Lower lobe of right lung (tissue), 2 donors: ENCODE data around the gene GRM5. TPM values are rescaled to one million over a fixed set of nuclear protein-coding genes. Genes with fewer than 3 reads are reported as not detected.

Experiments
- ATAC-seq, 2 donors: fragments of 200-7000 bp; cut with Tn5 transposase; one replicate each; pipeline ENCODE4 v1.9.1; 2020 to 2022; ENCODE audit warnings: mild to moderate bottlenecking in 2 of 2, moderate library complexity in 2 of 2
- DNase-seq: peaks from one replicate; pipeline ENCODE4 v3.0.0-alpha.2; 2020
- H3K27ac ChIP-seq: fragments of 200-600 bp; one replicate; pipeline ENCODE4 v1.8.0; 2022
- H3K27me3 ChIP-seq: fragments of 200-600 bp; one replicate; pipeline ENCODE4 v1.8.0; 2022; ENCODE audit warnings: low read depth
- H3K36me3 ChIP-seq: fragments of 200-600 bp; one replicate; pipeline ENCODE4 v1.8.0; 2022; ENCODE audit warnings: mild to moderate bottlenecking
- H3K4me1 ChIP-seq: fragments of 200-600 bp; one replicate; pipeline ENCODE4 v1.8.0; 2022
- H3K4me3 ChIP-seq: fragments of 200-600 bp; one replicate; pipeline ENCODE4 v1.8.0; 2022; ENCODE audit warnings: mild to moderate bottlenecking
- H3K9me3 ChIP-seq: fragments of 200-600 bp; one replicate; pipeline ENCODE4 v1.8.0; 2022
- CTCF ChIP-seq: fragments of 200-600 bp; IDR thresholded peaks from one replicate; pipeline ENCODE4 v1.8.0; 2022; ENCODE audit warnings: antibody characterized with exemption, mild to moderate bottlenecking
- intact Hi-C: fragments of 100-400 bp; cut with DNase I; formaldehyde crosslinking; loops from one replicate; pipeline ENCODE4 v1.11.0; 2022
- total RNA-seq: library from RNA; stranded (reverse); fragmentation: NEBNext Ultra II Directional; extraction: Animal tissue kit (Norgen Biotek cat#: 25700); gene quantifications from one replicate; pipeline ENCODE4 v1.2.1, GENCODE V29; 2021
- donor health status: DM: no; HTN: yes; CAD: no; lungs with severe emphysema.

GRM5 gene
- total RNA-seq, 1 donor from 2014 or later, result 0.21 TPM

GRCh38 chr11:88522624-88523385 is 543.0 kb downstream of the GRM5 start:
- DNase-seq, result no peak
- no peaks in the 10 kb centered on the region for H3K36me3 ChIP-seq
- no peak overlapping the region for H3K4me3 ChIP-seq
- no peak for ATAC-seq
- H3K27me3 ChIP-seq, result no peaks in the 10 kb centered on the region
- TF ChIP-seq CTCF, result no peak
- no peaks in the 10 kb centered on the region for H3K4me1 ChIP-seq
- no peaks in the 10 kb centered on the region for H3K9me3 ChIP-seq
- H3K27ac ChIP-seq, result no peak overlapping the region
- intact Hi-C loops, result no loop called here

GRCh38 chr11:88521799-88522201 is 544.0 kb downstream of the GRM5 start:
- no peaks in the 10 kb centered on the region for H3K27me3 ChIP-seq
- no peak for DNase-seq
- ATAC-seq, result no peak
- H3K9me3 ChIP-seq, result no peaks in the 10 kb centered on the region
- H3K4me3 ChIP-seq, result no peak overlapping the region
- H3K4me1 ChIP-seq, result no peaks in the 10 kb centered on the region
- TF ChIP-seq CTCF, result no peak
- H3K36me3 ChIP-seq, result no peaks in the 10 kb centered on the region
- intact Hi-C loops, result no loop called here
- H3K27ac ChIP-seq, result no peak overlapping the region

- Histone ChIP-seq H3K9me3 (no peaks in the 10 kb centered on the region), H3K4me1 (no peaks in the 10 kb centered on the region), H3K27ac (no peak overlapping the region), H3K27me3 (no peaks in the 10 kb centered on the region), H3K4me3 (no peak overlapping the region), H3K36me3 (no peaks in the 10 kb centered on the region)
- no peak for TF ChIP-seq CTCF
- ATAC-seq (no peak), DNase-seq (no peak)
- intact Hi-C loops, result no loop called here
Observed at GRCh38 chr11:88521399-88521798, 544.4 kb downstream of the GRM5 start.

- no peak for TF ChIP-seq CTCF
Observed at GRCh38 chr11:88520391-88520790, 545.4 kb downstream of the GRM5 start.

GRCh38 chr11:88515002-88515401 is 550.8 kb downstream of the GRM5 start:
- Histone ChIP-seq H3K4me3 (no peak overlapping the region), H3K9me3 (no peaks in the 10 kb centered on the region), H3K36me3 (no peaks in the 10 kb centered on the region), H3K4me1 (no peaks in the 10 kb centered on the region), H3K27me3 (no peaks in the 10 kb centered on the region), H3K27ac (no peak overlapping the region)
- DNase-seq, result no peak
- TF ChIP-seq CTCF, result no peak
- ATAC-seq, result no peak
- intact Hi-C loops, result no loop called here

More at GRCh38 chr11:88520391-88520790, 545.4 kb downstream of the GRM5 start:
- intact Hi-C loops, result no loop called here
- Histone ChIP-seq H3K4me1 (no peaks in the 10 kb centered on the region), H3K9me3 (no peaks in the 10 kb centered on the region), H3K27me3 (no peaks in the 10 kb centered on the region), H3K4me3 (no peak overlapping the region), H3K36me3 (no peaks in the 10 kb centered on the region), H3K27ac (no peak overlapping the region)
- DNase-seq (no peak), ATAC-seq (no peak)
